H1 (cell line): ENCODE results near the gene GRIA1. TPM values are rescaled to one million over a fixed set of nuclear protein-coding genes. Genes with fewer than 3 reads are reported as not detected.

ENCODE experiments used
- ATF2 ChIP-seq: IDR thresholded peaks from 2 replicates; pipeline ENCODE4 v1.6.1; 2012; ENCODE audit warnings: low read length, inconsistent platforms
- ATF3 ChIP-seq: IDR thresholded peaks from 2 replicates; pipeline ENCODE4 v1.6.1; 2011; ENCODE audit warnings: low read depth, mild to moderate bottlenecking, low read length; ENCODE audit not compliant: insufficient read depth
- CEBPB ChIP-seq: IDR thresholded peaks from 2 replicates; pipeline ENCODE4 v1.6.1; 2012; ENCODE audit warnings: low read depth, low read length
- CHD2 ChIP-seq: IDR thresholded peaks from 2 replicates; pipeline ENCODE4 v1.6.1; 2012; ENCODE audit warnings: low read length, improper control_type of control experiment
- KDM5A ChIP-seq: fragments of 200-600 bp; IDR thresholded peaks from 2 replicates; pipeline ENCODE4 v1.7.1; 2012; ENCODE audit warnings: mild to moderate bottlenecking, low read length, inconsistent platforms, mixed read lengths
- SIN3A ChIP-seq, 2 experiments: IDR thresholded peaks in 1 of 2; conservative IDR thresholded peaks in 1 of 2; 2 replicates each; pipeline ENCODE4 v1.6.1; 2011 to 2012; ENCODE audit warnings: low read length in 2 of 2, improper control_type of control experiment in 1 of 2, low read depth in 1 of 2, mild to moderate bottlenecking in 1 of 2
- polyA plus RNA-seq, 7 experiments: library from polyadenylated mRNA; depleted of rRNA in 3 of 7; stranded (reverse) in 5 of 7; unstranded in 2 of 7; fragments of >200 nt in 5 of 7; fragments of 200-250 nt in 2 of 7; gene quantifications; 1 replicate in 5 of 7; 2 replicates in 1 of 7; 4 replicates in 1 of 7; pipeline versions ENCODE4 v1.2.1 to v1.2.3, GENCODE V29; 2011 to 2013; ENCODE audit warnings: missing spikeins in 2 of 7, mixed read lengths in 2 of 7
- total RNA-seq: library from RNA; stranded (reverse); fragmentation: NEBNext Ultra II Directional; extraction: Animal tissue kit (Norgen Biotek cat#: 25700); gene quantifications from 2 replicates; pipeline ENCODE4 v1.2.1, GENCODE V29; 2021

The GRIA1 gene
- total and polyA plus RNA-seq, 2 of the 8 experiments (the other 6 are each of a cell fraction or from before 2014, with no cell fraction given): 0.97 to 2.5 TPM

GRCh38 chr5:153784277-153784676 is 293.8 kb downstream of the GRIA1 start (continued):
- no peak for TF ChIP-seq ATF2
- no peak for TF ChIP-seq SIN3A (conservative IDR thresholded peaks at IDR 0.05 in 1 of 2, IDR thresholded peaks at IDR 0.05 in 1 of 2; ENCODE audit: low read depth in 1 of 2, low read length in 2 of 2)
- TF ChIP-seq CEBPB: no peak
- no peak for TF ChIP-seq CHD2
- no peak for TF ChIP-seq ATF3
- TF ChIP-seq KDM5A: no peak
- TF ChIP-seq, all 59 proteins: peak for 0
